ENCODE results near the gene PPP2R5E.
"Not testable (repeated sequence)": the region's sequence is repeated elsewhere in the genome, so short reads cannot be mapped to it uniquely, and the experiment has no call there.

Gene PPP2R5E

DNA sequence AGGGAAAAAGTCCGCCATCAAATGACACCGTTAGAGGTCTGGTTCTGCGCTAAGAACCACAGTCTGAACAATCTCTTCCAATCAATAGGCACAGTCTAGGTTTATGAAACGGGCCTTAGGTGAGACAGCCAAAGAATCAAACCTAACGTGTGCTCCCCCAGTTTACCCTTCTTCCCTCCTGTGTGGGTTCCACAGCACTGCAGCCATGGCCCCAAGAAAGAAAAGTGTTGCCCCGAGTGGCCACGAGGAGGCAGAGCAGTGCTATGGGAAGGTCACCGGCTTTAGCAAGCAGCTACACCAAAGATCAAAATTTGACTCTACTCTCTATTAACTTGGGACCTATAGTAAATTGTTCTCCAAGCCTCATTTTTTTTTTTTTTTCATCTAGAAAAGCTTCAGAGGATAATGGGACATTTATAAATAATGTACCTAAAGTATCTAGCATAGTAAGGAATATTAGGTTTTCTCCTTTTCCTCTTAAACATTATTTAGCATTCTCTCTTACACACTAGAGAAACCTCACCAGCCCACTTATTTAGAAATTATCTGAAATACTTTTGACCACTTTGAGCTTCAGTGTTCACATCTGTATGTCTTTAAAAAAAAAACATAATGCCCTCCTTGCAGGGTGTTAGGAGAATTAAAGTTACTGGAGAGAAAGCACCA is 154.3 kb downstream of the PPP2R5E start:
- H3K4me3 ChIP-seq (ENCODE audit: low read length), result no peak overlapping the region
- DNase-seq (ENCODE audit: low read depth), result peak; percentile 61
- TF ChIP-seq, protein P1, sequence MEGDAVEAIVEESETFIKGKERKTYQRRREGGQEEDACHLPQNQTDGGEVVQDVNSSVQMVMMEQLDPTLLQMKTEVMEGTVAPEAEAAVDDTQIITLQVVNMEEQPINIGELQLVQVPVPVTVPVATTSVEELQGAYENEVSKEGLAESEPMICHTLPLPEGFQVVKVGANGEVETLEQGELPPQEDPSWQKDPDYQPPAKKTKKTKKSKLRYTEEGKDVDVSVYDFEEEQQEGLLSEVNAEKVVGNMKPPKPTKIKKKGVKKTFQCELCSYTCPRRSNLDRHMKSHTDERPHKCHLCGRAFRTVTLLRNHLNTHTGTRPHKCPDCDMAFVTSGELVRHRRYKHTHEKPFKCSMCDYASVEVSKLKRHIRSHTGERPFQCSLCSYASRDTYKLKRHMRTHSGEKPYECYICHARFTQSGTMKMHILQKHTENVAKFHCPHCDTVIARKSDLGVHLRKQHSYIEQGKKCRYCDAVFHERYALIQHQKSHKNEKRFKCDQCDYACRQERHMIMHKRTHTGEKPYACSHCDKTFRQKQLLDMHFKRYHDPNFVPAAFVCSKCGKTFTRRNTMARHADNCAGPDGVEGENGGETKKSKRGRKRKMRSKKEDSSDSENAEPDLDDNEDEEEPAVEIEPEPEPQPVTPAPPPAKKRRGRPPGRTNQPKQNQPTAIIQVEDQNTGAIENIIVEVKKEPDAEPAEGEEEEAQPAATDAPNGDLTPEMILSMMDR (conservative IDR thresholded peaks at IDR 0.05; ENCODE audit: low read length), result peak; percentile 92

DNA sequence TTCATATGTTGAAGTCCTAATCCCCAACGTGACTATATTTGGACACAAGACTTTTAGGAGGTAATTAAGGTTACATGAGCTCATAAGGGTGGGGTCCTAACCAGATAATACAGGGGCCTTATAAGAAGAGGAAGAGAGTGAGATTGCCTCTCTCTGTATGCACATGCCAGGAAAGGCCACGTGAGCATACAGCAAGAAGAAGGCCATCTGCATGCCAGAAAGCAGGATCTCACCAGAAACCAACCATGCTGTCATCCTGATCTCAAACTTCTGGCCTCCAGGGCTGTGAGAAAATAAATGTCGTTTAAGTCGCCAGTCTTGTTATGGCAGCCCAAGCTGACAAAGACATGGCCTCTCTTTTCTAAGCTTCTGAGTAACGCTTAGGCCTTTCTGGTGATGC is 155.5 kb downstream of the PPP2R5E start:
- no peak overlapping the region for H3K4me3 ChIP-seq (ENCODE audit: low read length)
- DNase-seq (ENCODE audit: low read depth), result peak; percentile 10
- TF ChIP-seq, protein P1 (conservative IDR thresholded peaks at IDR 0.05; ENCODE audit: low read length), result no peak

DNA sequence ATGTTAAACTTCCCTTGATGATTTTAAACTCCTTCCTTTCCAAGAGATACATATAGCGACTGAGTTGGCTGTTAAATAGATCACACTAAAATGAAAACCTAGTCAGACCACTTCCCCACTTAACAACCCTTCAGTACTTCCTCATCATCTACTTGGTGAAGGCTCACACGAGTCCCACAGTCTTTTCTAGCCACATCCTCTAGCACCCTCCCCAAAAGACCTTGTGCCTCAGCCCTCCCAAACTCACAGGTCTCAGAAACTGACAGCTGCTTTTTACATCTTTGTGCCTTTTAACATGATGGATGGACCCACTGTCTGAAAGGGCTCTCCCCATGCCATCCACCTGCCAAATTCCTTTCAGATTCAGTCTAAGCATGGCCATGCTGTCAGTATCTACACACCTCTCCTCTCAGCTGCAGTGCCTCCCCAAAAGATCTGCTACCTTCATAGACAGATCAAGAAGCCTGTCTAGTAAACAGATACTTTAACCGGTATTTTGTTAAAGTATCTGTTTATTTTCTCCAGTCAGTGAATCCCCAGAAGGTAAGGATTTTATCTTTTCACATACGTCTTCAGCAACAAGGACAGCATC is 159.3 kb downstream of the PPP2R5E start:
- TF ChIP-seq, protein P1 (conservative IDR thresholded peaks at IDR 0.05; ENCODE audit: low read length), result no peak
- no peak overlapping the region for H3K4me3 ChIP-seq (ENCODE audit: low read length)
- no peak for DNase-seq (ENCODE audit: low read depth)

DNA sequence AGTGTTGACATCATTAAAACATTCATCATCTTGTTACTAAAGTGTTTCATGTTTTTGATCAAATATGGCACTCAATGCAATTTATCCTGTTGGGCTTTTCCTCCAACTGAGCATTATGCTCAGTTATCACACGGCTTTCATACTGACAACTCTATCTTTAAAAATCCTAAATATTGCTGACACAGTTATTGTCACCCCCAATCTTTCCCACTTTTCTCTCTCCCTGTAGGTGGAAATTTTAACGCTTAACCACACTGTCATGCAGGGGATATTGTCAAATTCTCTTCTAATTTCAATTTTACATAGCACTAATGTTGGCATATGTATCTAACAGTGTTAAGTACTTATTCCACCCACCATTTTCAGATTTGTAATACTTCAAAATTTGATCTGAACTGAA is 164.7 kb downstream of the PPP2R5E start:
- TF ChIP-seq, protein P1 (conservative IDR thresholded peaks at IDR 0.05; ENCODE audit: low read length), result no peak
- DNase-seq (ENCODE audit: low read depth), result no peak
- no peak overlapping the region for H3K4me3 ChIP-seq (ENCODE audit: low read length)

DNA sequence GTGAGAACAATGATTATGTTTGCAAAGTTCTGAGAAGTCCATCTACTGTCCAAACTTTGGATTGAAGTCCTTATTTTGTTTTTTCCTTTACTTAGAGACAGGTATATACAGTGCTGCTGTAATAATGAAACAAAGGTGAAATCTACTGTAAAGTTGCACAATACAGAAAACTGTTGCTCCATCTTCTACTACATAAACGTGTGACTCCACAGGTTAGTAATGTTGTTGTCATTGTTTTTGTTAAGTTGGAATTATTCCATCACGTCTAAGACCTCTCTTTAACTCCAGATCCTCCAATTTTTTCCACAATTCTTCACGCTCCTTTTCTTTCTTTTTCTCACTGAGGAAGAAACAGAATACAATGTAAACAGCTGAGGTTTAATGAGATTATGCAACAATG is 167.4 kb downstream of the PPP2R5E start:
- TF ChIP-seq, protein P1 (conservative IDR thresholded peaks at IDR 0.05; ENCODE audit: low read length), result no peak
- H3K4me3 ChIP-seq (ENCODE audit: low read length), result no peak overlapping the region
- DNase-seq (ENCODE audit: low read depth), result peak; percentile 21

DNA sequence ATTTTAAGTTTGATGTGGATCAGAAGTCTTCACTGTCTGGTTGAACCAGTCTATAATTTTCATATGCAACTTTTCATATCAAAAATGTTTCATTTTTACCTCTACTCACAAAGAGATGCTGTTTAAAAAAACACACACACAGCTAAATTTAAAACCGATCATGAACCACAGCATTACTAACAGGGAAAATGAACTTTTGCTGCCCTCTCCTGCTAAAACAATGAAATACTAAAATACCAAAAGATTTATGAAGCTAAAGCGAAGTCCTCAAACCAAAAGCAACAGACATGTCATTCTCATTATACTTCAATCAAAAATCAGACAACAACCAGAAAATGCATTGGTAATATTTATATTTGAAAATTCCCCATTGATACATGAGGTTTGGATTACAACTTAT is 171.6 kb downstream of the PPP2R5E start:
- not testable (repeated sequence) for DNase-seq (ENCODE audit: low read depth); H3K4me3 ChIP-seq (ENCODE audit: low read length)

DNA sequence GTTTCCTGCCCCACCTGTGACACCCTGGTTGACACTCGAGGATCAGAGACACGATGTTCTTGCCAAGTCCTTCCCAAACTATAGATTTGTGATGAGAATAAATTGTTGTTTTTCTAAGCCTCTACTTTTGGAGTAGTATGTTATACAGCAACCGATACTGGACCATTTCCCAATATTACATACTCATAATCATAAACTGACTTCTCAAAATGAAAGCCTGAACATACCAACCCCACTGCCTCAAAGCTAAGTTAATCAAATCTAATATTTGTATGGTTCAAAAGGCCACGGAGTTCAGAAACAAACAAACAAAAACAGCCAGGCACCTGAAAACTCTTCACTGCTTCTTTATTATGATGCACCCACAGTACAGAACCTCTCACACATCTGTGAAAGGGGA is 172.1 kb downstream of the PPP2R5E start:
- no peak overlapping the region for H3K4me3 ChIP-seq (ENCODE audit: low read length)
- no peak for DNase-seq (ENCODE audit: low read depth)
- TF ChIP-seq, protein P1 (conservative IDR thresholded peaks at IDR 0.05; ENCODE audit: low read length), result no peak

All from AG10803 (cell line).